ENCODE results near the gene GRIA4.

DNA sequence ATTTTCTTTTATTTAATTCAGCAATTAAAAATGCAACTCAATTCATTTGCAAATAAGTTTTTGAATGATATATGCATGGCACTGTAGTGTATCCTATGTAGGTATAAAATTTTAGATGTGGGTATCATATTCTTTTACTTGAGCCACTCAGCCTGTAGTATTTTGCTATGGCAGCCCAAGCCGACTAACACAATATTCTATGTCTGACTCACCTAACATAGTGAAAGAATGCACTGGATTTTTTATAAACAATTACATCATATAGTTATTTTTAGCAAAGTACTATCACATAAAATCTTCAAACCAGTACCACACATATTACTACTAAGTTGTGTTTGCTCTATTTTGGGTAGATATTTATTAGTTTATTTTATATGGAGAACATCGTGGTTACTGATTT lies 21.9 kb upstream of the GRIA4 start:
- TF ChIP-seq, protein P1, sequence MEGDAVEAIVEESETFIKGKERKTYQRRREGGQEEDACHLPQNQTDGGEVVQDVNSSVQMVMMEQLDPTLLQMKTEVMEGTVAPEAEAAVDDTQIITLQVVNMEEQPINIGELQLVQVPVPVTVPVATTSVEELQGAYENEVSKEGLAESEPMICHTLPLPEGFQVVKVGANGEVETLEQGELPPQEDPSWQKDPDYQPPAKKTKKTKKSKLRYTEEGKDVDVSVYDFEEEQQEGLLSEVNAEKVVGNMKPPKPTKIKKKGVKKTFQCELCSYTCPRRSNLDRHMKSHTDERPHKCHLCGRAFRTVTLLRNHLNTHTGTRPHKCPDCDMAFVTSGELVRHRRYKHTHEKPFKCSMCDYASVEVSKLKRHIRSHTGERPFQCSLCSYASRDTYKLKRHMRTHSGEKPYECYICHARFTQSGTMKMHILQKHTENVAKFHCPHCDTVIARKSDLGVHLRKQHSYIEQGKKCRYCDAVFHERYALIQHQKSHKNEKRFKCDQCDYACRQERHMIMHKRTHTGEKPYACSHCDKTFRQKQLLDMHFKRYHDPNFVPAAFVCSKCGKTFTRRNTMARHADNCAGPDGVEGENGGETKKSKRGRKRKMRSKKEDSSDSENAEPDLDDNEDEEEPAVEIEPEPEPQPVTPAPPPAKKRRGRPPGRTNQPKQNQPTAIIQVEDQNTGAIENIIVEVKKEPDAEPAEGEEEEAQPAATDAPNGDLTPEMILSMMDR (IDR thresholded peaks at IDR 0.05), result no peak
- TF ChIP-seq EP300 (IDR thresholded peaks at IDR 0.05), result no peak
